Measurements from ENCODE around the gene NKX6-2.

NKX6-2 gene

DNA sequence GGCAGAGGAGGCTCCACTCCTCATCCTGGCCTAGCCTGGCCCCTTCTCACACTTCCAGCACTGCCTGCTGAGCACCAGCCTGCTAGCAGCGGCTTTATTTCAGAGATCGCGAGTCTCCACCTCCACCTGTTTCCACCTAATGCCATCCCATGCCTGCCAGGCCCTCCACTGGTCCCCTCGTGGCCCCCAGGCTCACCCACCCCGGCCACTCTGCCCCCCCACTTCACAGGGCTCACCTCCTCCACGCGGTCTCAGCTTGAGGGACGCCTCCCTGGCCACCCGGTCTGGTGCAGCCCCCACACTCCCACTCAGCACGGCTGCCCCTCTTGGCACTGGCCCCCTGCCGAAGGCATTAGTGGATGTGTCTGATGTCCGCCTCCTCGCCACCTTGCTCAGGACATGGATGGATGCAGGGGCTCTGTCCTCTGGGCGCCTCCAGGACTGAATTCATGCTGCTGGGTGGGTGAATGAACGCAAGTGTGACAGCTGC is 3.8 kb upstream of the NKX6-2 start:
- H3K27me3 ChIP-seq (ENCODE audit: control insufficient read depth, low read length): no peaks in the 10 kb centered on the region
- no peaks in the 10 kb centered on the region for H3K4me1 ChIP-seq (ENCODE audit: control insufficient read depth, low read length)

DNA sequence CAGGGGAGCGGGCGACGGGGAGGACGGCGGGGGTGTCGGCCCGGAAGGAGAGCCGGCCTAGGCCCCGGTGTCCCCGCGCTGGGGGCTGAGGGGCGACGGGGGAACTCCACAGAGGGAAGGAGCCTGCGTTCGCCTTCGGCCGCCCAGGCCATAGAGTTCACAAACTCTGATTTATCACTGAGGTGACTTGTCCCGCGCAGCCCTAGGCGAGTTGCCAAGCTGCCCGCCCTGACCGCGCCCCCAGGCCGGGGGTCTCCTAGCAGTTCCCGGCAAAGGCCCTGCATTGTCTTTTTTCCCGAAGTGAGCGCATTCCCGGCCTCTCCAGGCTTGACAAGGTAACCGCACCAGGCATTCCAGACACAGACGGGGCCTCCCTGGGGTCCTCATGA is 2.9 kb upstream of the NKX6-2 start:
- Histone ChIP-seq H3K27me3 (ENCODE audit: control insufficient read depth, low read length) (no peaks in the 10 kb centered on the region), H3K4me2 (ENCODE audit: low read length) (no peak overlapping the region)

More for the DNA sequence above, 3.8 kb upstream of the NKX6-2 start:
- H3K36me3 ChIP-seq (ENCODE audit: control insufficient read depth, low read length): no peaks in the 10 kb centered on the region
- TF ChIP-seq EZH2phosphoT487 (IDR thresholded peaks at IDR 0.05; ENCODE audit: borderline replicate concordance, low read length): no peak
- TF ChIP-seq, protein P1, sequence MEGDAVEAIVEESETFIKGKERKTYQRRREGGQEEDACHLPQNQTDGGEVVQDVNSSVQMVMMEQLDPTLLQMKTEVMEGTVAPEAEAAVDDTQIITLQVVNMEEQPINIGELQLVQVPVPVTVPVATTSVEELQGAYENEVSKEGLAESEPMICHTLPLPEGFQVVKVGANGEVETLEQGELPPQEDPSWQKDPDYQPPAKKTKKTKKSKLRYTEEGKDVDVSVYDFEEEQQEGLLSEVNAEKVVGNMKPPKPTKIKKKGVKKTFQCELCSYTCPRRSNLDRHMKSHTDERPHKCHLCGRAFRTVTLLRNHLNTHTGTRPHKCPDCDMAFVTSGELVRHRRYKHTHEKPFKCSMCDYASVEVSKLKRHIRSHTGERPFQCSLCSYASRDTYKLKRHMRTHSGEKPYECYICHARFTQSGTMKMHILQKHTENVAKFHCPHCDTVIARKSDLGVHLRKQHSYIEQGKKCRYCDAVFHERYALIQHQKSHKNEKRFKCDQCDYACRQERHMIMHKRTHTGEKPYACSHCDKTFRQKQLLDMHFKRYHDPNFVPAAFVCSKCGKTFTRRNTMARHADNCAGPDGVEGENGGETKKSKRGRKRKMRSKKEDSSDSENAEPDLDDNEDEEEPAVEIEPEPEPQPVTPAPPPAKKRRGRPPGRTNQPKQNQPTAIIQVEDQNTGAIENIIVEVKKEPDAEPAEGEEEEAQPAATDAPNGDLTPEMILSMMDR (IDR thresholded peaks at IDR 0.05; ENCODE audit: low read depth, low read length, poor library complexity, severe bottlenecking): no peak
- no peak overlapping the region for H3K4me2 ChIP-seq (ENCODE audit: low read length)
- H3F3A ChIP-seq (ENCODE audit: control insufficient read depth, insufficient read depth): no peaks in the 10 kb centered on the region
- H3K4me3 ChIP-seq (ENCODE audit: low read length): no peak overlapping the region
- peaks cover 35% of the 10 kb centered on the region; the same call in 1 of the 2 replicates for H3K9me3 ChIP-seq (ENCODE audit: control insufficient read depth, insufficient read depth, low read length)
- no peaks in the 10 kb centered on the region for H3K79me2 ChIP-seq (ENCODE audit: control insufficient read depth, low read length)
- H4K20me1 ChIP-seq (ENCODE audit: control insufficient read depth, insufficient read depth, low read depth, low read length): no peaks in the 10 kb centered on the region
- no peaks in the 10 kb centered on the region for H3K9me2 ChIP-seq (replicated peaks; ENCODE audit: control insufficient read depth, low read length)
- no peak overlapping the region for H3K27ac ChIP-seq (ENCODE audit: low read depth, low read length)

DNA sequence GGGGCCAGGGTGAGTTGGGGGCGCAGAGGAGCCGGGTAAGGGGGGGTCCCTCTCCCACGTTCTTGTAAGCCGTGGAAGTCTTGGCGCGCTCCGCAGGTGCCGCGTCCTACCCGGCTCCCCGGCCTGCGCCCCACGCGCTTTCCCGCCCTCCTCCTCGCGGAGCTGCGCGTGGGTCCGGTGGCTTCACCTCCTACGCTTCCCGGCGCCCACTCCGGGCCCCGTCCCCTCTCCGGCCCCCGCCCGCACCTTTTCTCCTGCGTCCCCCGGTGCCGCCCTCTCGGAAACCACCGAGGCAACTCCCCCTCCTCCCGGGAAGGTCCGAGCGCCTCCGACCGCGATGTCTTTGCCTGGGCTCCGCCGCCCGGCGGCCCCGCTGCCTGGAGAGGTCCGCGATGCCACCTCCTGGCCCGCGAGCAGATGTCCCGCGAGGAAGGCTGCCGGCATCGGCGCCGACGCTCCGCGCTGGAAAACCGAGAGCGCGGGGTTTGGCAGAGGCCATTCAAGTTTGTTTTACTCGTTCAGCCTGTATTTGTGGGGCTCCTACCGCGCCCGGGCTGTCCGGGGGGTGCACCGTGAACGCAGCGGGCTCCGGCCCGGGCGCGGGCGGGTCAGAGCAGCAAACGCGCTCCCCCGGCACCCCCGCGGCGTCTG is 2.4 kb upstream of the NKX6-2 start:
- H3K4me1 ChIP-seq (ENCODE audit: control insufficient read depth, low read length): no peaks in the 10 kb centered on the region
- H4K20me1 ChIP-seq (ENCODE audit: control insufficient read depth, insufficient read depth, low read depth, low read length): no peaks in the 10 kb centered on the region
- no peak for TF ChIP-seq EZH2phosphoT487 (IDR thresholded peaks at IDR 0.05; ENCODE audit: borderline replicate concordance, low read length)
- TF ChIP-seq, protein P1 (IDR thresholded peaks at IDR 0.05; ENCODE audit: low read depth, low read length, poor library complexity, severe bottlenecking): no peak
- H3K4me2 ChIP-seq (ENCODE audit: low read length): no peak overlapping the region
- H3K27ac ChIP-seq (ENCODE audit: low read depth, low read length): no peak overlapping the region
- no peak overlapping the region for H3K4me3 ChIP-seq (ENCODE audit: low read length)
- no peaks in the 10 kb centered on the region for H3K27me3 ChIP-seq (ENCODE audit: control insufficient read depth, low read length)
- H3K36me3 ChIP-seq (ENCODE audit: control insufficient read depth, low read length): no peaks in the 10 kb centered on the region
- no peaks in the 10 kb centered on the region for H3K79me2 ChIP-seq (ENCODE audit: control insufficient read depth, low read length)
- peaks cover 40% of the 10 kb centered on the region; the same call in 1 of the 2 replicates for H3K9me3 ChIP-seq (ENCODE audit: control insufficient read depth, insufficient read depth, low read length)
- no peaks in the 10 kb centered on the region for H3F3A ChIP-seq (ENCODE audit: control insufficient read depth, insufficient read depth)
- no peaks in the 10 kb centered on the region for H3K9me2 ChIP-seq (replicated peaks; ENCODE audit: control insufficient read depth, low read length)

More for the DNA sequence above, 2.9 kb upstream of the NKX6-2 start:
- Histone ChIP-seq H4K20me1 (ENCODE audit: control insufficient read depth, insufficient read depth, low read depth, low read length) (no peaks in the 10 kb centered on the region), H3K4me3 (ENCODE audit: low read length) (no peak overlapping the region), H3K27ac (ENCODE audit: low read depth, low read length) (no peak overlapping the region), H3K36me3 (ENCODE audit: control insufficient read depth, low read length) (no peaks in the 10 kb centered on the region), H3K79me2 (ENCODE audit: control insufficient read depth, low read length) (no peaks in the 10 kb centered on the region), H3K4me1 (ENCODE audit: control insufficient read depth, low read length) (no peaks in the 10 kb centered on the region), H3K9me3 (ENCODE audit: control insufficient read depth, insufficient read depth, low read length) (peaks cover 41% of the 10 kb centered on the region; the same call in 1 of the 2 replicates), H3K9me2 (replicated peaks; ENCODE audit: control insufficient read depth, low read length) (no peaks in the 10 kb centered on the region), H3F3A (ENCODE audit: control insufficient read depth, insufficient read depth) (no peaks in the 10 kb centered on the region)
- no peak for TF ChIP-seq EZH2phosphoT487 (IDR thresholded peaks at IDR 0.05; ENCODE audit: borderline replicate concordance, low read length)
- TF ChIP-seq, protein P1 (IDR thresholded peaks at IDR 0.05; ENCODE audit: low read depth, low read length, poor library complexity, severe bottlenecking): no peak

Measured in DOHH2 (cell line).